ENCODE measurements around the gene DYRK3. TPM values are rescaled to one million over a fixed set of nuclear protein-coding genes. Genes with fewer than 3 reads are reported as not detected.

DYRK3 gene
- total and polyA plus RNA-seq, 2 of the 13 experiments (the other 11 are each of a cell fraction or from before 2014, with no cell fraction given) = 0.48 to 2.8 TPM

GRCh38 chr1:206612129-206612876 is 23.0 kb upstream of the DYRK3 start, which contains the start of gene EIF2D (continued):
- TF ChIP-seq ZNF143 (CRISPR knock-in tag; IDR thresholded peaks at IDR 0.05) = peak; percentile 73
- TF ChIP-seq ZFAT (CRISPR knock-in tag; conservative IDR thresholded peaks at IDR 0.05) = 0 out of 2 replicates have a peak, but pooled peaks have one; percentile 56
- TF ChIP-seq CENPBD1 (CRISPR knock-in tag; IDR thresholded peaks at IDR 0.05; ENCODE audit: borderline replicate concordance, low read depth) = no peak; the same call in 1 of the 2 replicates
- no peak for TF ChIP-seq SP1 (IDR thresholded peaks at IDR 0.05)
- peak; percentile 94 for TF ChIP-seq SP1 (CRISPR knock-in tag; IDR thresholded peaks at IDR 0.05)
- TF ChIP-seq MED13 (CRISPR knock-in tag; IDR thresholded peaks at IDR 0.05) = peak; percentile 92
- TF ChIP-seq KLF13 (CRISPR knock-in tag; IDR thresholded peaks at IDR 0.05) = peak; percentile 84
- TF ChIP-seq PRMT3 (CRISPR knock-in tag; IDR thresholded peaks at IDR 0.05; ENCODE audit: borderline replicate concordance, low read depth) = 0 out of 2 replicates have a peak, but pooled peaks have one; percentile 53
- peak; percentile 98 for TF ChIP-seq ZNF331 (CRISPR knock-in tag; IDR thresholded peaks at IDR 0.05)
- TF ChIP-seq PREB (CRISPR knock-in tag; IDR thresholded peaks at IDR 0.05) = no peak
- TF ChIP-seq ZNF235 (CRISPR knock-in tag; IDR thresholded peaks at IDR 0.05; ENCODE audit: borderline replicate concordance) = peak; percentile 90; the same call in 1 of the 2 replicates
- TF ChIP-seq TMF1 (CRISPR knock-in tag; IDR thresholded peaks at IDR 0.05; ENCODE audit: low read depth) = peak; percentile 73; the same call in 1 of the 2 replicates
- TF ChIP-seq MAZ (IDR thresholded peaks at IDR 0.05; ENCODE audit: borderline replicate concordance, low read depth, low read length) = peak; percentile 88
- TF ChIP-seq MAZ (CRISPR knock-in tag; IDR thresholded peaks at IDR 0.05; ENCODE audit: low read depth) = peak; percentile 98
- TF ChIP-seq PHB2 (IDR thresholded peaks at IDR 0.05; ENCODE audit: partially characterized antibody) = no peak
- no peak for TF ChIP-seq ZBTB37 (CRISPR knock-in tag; IDR thresholded peaks at IDR 0.05)
- peak; percentile 69 for TF ChIP-seq FOXP4 (CRISPR knock-in tag; IDR thresholded peaks at IDR 0.05)
- no peak; the same call in 1 of the 2 replicates for TF ChIP-seq ZNF326 (CRISPR knock-in tag; IDR thresholded peaks at IDR 0.05; ENCODE audit: borderline replicate concordance)
- peak; percentile 65; the same call in 1 of the 2 replicates for TF ChIP-seq MTF1 (CRISPR knock-in tag; IDR thresholded peaks at IDR 0.05)
- peak; percentile 43; the same call in 1 of the 2 replicates for TF ChIP-seq ZNF446 (CRISPR knock-in tag; IDR thresholded peaks at IDR 0.05)
- TF ChIP-seq CBX5 (CRISPR knock-in tag; IDR thresholded peaks at IDR 0.05; ENCODE audit: borderline replicate concordance) = peak; percentile 92
- peak; percentile 94 for TF ChIP-seq MXD1 (CRISPR knock-in tag; IDR thresholded peaks at IDR 0.05)
- TF ChIP-seq TFE3 (CRISPR knock-in tag; IDR thresholded peaks at IDR 0.05) = peak; percentile 63
